Activated T-cell treated with anti-CD3 and anti-CD28 coated beads for 48 hours (primary cell): ENCODE results near the gene ENTPD8.
"Not testable (repeated sequence)": the region's sequence is repeated elsewhere in the genome, so short reads cannot be mapped to it uniquely, and the experiment has no call there.

Experiments used
- DNase-seq: peaks from one replicate; pipeline ENCODE4 v3.0.0-alpha.2; 2020; ENCODE audit warnings: low read depth

Gene ENTPD8

DNA sequence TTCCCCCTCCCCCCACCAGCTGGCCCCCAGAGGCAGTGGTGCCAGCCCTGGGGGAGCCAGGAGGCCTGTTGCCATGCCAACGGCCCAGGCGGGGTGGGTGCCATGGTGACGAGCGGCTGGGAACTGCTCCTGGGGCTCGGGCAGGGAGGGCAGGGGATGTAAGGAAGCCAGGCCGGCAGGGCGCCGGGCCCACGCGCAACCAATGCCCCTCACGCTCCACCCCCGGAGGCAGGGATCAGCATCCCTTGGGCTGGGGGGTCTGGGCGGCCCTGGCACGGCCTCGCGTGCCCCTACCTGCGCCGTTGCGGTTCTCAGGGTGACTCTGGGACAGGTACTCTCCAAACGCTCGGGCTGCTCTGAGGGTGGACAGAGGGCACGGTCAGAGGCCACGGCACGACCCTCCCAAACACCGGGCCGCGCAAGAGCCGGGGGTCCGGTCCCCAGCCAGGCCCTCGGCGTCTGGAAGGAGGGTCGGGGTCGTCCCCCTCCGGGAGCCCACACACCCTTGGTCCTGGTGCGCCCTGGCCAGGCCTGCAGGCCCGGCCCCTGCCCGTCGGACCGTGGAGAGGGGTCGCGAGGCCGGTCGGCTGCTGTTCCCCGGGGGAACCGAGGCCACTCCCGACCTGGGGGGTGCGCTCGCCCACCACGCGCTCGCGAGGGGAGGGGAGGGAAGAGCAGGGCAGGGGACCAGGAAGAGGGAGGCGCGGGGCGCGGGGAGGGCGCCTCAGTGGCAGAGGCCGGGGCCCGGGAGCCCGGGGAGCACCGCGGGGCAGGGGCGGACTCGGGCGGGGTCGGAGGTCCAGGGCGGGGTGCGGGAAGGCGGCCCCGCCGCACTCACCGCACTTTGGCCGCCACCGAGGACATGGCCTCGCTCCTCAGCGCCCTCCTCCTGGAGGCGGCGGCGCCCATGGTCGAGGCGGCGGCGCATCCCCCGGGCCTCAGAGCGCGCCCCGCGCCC is 17.3 kb upstream of the ENTPD8 start:
- no peak for DNase-seq

DNA sequence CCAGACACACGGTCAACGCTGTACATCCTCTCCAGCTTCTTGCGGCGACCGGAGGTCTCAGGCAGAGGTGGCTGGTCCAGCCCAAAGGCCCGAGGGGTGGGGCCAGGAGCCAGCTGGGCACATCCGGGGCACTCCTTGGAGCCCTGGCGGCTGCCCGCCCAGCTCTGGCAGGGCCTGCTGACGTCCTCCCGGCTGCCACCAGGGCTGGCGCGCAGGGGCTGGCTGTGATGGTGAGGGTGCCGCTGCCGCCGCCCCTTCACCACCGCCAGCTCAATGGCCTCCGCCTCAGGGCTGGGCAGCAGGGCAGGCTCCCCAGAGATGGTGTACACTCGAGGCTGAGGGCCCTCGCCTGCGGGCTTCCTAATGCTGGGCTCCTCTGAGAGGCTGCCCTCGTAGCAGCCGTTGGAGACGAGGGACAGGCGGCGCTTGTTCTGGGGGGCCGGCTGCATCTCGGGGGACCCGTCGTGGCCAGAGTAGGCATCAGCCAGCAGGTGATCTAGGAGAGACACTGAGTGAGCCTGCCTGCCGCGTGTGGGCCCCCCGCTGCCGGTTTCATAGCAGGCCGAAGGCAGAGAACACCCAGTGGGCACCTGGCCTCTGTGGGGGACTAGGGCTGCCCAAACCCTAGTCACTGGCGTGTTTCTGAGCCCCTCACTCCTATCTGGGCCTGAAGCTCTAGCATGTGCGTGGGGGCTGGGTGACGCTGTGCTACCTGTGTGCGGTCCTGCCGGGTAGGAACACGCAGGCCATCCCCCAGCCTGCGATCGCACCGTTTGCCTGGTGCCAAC is 16.4 kb upstream of the ENTPD8 start:
- DNase-seq = no peak

DNA sequence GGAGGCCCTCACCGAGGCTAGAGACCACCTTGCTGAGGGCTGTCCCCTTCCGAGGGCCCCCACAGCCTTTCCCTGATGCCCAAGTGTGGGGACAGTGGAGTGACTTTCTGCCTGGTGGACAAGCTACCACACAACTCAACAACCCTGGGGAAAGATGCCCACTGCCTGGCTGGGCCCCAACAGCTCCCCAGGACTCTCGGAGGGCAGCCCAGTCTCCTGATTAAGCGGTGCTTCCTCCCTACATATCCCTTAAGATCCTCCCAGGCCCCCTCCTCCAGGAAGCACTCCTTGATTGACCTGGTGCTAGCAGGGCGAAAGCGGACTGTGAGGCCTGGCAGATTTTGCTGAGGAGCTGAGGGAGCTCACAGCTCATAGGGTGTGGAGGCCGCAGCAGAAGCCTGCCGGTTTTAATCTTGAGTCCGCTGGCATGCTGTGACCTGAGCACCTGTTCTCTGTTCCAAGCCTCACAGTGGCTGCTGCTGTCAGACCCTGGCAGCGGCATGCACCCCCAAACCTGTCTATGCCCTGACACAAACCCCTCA is 15.8 kb upstream of the ENTPD8 start:
- DNase-seq = no peak

DNA sequence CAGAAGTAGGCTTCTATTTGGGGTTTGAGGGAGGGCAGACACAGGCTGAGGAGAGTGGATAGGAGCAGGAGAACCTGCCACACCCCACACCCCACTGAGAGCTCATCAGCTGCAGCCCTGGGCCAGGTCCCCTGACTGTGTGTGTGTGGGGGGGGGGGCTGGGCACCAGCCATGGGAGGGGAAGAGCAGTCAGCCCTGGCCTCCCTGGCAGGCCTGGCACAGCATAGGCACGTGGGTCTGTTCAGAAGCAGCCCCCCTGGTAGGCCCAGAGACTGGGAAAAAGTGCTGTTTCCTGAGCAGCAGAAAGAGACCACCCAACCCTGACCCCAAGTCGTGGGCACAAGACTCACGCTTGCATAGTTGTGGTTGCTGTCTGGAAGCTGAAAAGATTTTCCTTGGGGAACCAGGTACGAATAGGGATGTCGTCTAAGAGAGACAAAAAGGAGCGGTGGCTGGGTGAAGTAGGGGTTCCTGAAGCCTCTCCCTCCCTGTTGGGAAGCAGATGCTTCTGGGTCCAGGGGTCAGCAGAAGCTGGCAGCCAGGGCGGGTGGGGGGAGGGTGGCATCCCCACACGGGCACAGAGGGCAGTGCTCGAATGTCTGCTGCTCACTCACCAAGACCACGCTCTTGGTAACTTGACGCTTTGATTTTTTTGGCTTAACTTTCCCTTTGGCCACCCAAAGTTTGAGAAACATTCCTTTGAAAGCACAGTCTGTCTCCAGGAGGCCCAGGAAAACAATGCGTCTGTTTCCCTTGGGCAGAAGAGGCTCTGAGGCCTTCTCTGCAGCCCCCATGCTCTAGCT is 15.1 kb upstream of the ENTPD8 start:
- no peak for DNase-seq

DNA sequence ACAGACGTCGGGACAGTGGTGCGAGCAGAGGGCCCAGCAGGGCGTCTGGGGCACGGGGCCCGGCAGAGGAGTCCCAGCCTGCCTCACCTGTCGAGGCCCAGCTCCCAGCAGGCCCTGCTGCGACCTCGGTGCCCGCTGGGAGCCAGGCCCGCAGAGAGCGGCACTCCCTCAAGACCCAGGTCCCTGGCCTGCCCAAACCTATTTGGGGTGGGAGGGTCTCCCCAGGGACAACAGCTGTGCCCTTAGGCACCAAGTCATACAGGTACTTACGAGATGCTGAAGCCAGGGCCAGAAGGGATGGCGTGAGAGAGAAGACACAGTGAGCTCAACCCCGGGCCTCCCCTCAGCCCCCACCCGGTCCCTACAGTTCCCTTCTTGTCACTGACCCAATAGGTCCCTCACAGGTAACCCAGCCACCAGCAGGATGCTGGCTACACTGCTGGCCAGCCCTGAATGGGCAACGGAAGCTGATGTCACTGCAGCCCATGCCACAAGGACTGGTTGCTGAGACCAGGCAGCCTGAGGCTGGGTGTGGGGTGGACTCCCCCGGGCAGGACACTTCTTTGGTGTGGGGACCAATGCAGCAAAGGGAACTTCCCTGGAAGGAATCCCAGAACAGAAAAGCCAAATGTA is 14.3 kb upstream of the ENTPD8 start:
- DNase-seq = no peak

DNA sequence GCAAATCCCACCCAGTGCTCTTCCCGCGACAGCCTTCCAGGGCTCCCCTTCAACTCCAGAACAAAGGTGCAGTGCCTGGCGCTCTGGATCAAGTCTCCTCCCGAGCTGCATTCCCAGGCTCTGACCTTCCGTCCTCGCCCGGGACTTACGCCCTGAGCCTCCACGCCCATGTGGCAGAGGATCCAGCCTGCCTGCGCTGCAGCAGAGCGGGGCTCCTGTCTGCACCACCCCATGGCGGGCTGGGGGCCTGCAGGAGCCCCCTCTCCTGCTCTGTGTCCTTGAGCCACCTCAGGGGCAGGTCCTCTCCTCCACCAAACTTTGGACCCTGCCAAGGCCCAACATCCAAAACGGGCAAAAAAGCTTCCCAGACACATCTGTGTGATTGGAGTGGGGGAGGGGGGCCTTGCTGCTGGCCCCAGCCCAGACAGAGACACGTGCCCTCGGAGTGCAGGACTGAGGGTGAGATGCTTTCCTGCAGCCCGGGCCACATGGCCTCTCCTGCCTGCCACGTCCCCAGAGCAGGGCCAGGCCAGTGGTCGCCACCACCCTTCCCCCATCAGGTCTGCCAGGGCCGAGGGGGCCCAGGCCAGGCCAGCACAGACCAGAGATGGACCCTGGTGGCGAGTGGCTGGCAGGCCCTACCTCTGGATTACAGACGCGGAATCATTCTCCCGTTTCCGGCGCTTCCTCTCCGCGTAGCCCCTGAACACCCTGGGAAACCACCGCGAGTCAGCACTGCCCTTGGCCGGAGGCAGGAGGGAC is 13.6 kb upstream of the ENTPD8 start:
- no peak for DNase-seq

DNA sequence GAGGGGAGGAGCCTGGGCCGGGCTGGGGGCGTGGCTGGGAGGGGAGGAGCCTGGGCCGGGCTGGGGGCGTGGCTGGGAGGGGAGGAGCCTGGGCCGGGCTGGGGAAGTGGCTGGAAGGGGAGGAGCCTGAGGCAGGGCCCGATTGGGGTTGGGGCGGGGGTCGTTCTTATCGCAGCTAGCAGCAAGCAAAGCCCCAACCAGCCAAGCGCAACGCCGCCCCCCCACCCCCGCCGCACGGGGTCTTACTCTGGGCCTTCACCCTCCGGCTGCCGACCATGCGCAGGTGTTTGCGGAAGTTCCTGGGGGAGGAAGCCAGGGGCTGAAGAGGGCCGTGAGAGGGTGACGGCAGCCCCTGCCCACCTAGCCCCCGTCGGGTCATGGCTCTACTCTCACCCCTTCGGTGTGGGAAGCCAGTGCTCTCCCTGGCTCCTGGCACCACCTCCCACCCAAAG is 13.0 kb upstream of the ENTPD8 start:
- no peak for DNase-seq

DNA sequence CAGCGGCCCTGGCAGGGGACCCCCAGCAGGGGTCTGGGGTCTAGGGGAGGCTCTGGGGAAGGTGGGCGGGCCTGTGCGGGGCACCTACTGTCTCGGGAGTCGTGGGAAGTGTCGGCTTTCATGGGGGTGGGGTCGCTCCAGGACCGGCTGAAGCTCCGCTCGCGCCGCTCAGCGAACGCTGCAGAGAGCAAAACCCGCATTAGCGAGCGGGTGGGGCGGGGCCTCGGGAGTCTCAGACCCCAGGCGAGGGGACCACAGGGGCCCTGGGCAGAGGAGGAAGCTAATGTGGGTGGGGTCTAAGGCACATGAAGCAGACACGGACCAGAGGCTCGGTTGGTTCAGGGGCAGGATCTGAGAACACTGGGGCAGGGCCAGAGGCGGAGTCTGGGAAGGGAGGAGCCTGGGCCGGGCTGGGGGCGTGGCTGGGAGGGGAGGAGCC is 12.5 kb upstream of the ENTPD8 start:
- peak; percentile 52 for DNase-seq

DNA sequence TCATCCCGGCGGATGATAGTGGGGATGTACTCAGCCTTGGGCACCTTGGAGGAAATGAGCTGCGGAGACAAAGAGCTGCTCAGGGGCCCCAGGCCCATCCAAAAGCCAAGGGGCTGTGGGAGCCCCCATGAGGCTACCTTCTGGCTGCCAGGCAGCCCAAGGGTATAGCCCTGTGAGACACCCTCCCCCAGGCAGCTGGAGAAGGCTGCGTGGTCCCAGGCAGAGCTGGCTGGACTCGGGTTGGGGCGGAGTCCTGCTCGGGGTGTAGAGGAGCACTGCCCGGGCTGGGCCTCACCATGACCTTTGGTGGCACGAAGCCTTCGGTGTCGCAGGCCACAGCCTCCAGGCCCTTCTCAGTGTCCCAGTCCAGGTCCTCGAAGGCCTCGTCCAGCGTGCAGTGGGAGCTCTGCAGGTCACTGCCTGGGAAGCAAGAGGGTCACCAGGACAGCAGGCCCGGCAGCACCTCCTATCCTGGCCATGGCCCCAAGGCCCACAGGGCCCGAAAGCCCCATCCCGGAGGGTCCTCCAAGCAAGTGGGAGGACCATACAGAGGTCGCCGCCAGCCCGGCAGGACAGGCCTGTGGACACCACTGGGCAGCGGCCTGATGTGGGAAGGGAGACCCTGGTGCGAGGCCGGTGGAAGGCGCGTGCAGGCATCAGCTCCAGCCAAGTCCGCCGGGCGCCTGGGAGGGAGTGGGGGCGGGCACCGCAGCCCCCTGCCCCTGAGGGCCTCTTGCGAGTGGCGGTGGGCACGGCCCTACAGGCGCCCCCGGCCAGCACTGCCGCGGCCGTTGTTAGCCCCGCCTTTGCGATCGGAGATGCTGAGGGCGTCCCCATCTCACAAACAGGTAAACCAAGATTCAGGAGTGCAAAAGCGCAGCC is 11.8 kb upstream of the ENTPD8 start:
- no peak for DNase-seq

DNA sequence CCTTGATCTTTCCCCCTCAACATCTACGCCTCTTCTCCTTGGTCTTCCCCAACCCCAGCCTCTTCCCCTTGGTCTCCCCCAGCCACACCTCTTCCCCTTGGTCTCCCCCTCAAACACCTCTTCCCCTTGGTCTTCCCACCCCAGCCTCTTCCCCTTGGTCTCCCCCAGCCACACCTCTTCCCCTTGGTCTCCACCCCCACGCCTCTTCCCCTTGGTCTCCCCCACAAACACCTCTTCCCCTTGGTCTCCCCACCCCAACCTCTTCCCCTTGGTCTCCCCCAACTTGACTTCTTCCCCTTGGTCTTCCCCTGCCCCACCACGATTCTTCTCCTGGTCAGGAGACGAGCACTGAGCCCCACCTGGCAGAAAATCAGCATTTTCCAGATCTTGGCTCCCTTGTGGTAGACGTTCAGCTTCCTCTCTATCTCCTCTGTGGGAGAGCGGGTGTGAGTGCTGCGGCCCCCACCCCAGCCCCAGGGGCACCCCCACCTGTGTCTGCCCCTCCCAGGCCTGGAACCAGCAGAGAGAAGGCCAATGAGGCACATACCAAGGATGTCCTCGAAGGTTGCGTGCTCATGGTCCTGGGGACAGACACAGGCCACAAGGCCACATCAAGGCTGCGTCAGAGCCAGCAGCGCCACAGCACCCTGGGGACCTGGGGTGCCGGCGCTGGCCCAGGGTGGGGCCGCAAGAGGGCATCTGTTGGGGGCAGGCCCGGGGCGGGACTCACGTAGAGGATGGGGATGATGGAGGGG is 11.0 kb upstream of the ENTPD8 start:
- DNase-seq = no peak

DNA sequence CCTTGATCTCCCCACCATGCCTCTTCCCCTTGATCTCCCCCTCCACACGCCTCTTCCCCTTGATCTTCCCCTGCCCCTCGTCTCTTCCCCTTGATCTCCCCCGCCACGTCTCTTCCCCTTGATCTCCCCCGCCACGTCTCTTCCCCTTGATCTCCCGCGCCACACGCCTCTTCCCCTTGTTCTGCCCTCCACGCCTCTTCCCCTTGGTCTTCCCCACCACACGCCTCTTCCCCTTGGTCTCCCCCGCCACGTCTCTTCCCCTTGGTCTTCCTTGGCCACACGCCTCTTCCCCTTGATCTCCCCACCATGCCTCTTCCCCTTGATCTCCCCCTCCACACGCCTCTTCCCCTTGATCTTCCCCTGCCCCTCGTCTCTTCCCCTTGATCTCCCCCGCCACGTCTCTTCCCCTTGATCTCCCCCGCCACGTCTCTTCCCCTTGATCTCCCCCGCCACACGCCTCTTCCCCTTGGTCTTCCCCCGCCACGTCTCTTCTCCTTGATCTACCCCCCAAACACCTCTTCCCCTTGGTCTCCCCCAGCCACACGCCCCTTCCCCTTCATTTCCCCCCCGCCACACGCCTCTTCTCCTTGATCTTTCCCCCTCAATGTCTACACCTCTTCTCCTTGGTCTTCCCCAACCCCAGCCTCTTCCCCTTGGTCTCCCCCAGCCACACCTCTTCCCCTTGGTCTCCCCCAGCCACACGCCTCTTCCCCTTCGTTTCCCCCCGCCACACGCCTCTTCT is 10.3 kb upstream of the ENTPD8 start:
- DNase-seq = not testable (repeated sequence)

DNA sequence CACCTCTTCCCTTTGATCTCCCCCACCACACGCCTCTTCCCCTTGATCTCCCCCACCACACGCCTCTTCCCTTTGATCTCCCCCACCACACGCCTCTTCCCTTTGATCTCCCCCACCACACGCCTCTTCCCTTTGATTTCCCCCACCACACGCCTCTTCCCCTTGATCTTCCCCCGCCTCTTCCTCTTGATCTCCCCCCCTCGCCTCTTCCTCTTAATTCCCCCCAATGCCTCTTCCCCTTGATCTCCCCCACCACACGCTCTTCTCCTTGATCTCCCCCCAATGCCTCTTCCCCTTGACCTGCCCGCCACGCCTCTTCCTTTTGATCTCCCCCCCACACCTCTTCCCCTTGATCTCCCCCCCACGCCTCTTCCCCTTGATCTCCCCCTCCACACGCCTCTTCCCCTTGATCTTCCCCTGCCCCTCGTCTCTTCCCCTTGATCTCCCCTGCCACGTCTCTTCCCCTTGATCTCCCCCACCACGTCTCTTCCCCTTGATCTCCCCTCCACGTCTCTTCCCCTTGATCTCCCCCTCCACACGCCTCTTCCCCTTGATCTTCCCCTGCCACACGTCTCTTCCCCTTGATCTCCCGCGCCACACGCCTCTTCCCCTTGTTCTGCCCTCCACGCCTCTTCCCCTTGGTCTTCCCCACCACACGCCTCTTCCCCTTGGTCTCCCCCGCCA is 9.5 kb upstream of the ENTPD8 start:
- DNase-seq = not testable (repeated sequence)

DNA sequence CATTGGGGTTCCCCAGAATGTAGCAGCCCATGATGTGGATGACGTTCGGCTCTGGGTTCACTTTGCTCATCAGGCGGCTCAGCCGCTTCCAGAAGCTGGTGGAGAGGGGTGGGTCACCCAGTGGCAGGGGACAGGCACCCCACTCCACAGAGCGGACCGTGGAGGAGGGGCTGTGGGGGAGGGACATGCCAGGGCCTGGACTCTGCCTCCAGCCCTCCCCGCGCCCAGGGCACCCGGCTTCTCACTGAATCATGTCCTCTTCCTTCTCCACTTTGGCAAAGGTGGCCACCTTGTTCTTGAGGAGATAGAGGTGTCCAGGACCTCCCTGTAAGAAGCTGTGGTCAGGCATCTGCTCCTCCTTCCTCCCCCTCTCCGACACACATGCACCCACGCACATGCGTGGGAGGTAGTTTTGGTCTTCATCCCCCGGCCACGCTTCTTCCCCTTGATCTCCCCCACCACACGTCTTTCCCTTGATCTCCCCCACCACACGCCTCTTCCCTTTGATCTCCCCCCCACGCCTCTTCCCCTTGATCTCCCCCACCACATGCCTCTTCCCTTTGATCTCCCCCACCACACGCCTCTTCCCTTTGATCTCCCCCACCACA is 8.9 kb upstream of the ENTPD8 start:
- DNase-seq = no peak

DNA sequence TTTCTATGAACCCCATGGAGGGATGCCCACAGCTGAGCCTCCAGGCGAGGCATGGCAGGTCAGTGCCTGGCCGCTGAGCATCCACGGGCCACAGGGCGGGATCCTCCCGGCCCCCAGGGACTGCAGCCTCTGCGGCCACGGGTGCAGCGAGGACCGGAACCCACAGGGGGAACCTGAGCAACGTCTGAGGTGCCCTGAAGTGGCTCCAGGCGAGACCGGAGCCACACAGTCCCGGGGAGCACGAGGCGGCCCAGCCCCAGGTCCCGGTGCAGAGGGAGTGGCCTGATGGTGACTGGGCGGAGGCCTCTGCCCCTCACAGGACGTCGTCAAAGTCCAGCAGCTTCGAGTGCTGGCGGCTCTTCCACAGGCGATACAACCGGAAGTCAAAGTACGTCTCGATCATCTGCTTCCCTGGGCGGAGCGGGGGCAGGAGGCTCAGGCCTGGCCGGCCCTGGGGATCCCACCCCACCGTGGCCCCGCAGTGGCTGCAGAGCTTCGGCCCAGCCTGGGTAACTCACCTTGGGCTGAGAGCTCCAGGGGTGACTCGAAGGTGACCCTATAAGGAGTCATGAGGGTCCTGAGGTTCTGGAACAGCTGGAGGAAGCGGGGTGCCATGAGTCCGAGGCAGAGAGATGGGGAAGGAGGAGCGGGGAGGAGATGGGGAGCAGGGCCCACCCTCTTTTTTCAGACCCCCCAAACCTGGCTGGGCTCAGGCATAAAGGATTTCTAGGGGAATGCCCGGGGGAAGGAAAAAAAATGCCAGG is 8.1 kb upstream of the ENTPD8 start:
- DNase-seq = no peak

DNA sequence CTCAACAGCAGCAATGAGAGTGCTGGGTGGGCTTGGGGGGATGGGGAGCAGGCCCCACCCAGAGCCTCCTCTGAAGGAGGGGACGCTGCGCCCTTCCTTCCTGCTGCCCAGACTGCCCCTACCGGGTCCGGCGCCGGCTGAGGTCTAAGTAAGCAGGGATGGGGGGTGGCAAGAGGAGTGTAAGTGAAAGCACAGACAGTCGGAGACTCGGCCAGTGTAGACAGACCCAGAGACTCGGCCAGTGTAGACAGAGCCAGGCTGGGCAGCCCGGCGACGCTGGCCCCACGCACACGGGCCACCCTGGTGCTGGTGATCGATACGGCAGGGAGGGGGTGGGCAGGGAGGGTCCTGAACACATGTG is 7.4 kb upstream of the ENTPD8 start:
- no peak for DNase-seq
